Activated naive CD4-positive, alpha-beta T cell treated with Interleukin-2 at 50 U/mL for 16 hours (primary cell): Measurements from ENCODE around the gene NFKBIE.

Experiments used
- DNase-seq: peaks from one replicate; pipeline ENCODE4 v3.0.0-alpha.2; 2020

NFKBIE gene

DNA sequence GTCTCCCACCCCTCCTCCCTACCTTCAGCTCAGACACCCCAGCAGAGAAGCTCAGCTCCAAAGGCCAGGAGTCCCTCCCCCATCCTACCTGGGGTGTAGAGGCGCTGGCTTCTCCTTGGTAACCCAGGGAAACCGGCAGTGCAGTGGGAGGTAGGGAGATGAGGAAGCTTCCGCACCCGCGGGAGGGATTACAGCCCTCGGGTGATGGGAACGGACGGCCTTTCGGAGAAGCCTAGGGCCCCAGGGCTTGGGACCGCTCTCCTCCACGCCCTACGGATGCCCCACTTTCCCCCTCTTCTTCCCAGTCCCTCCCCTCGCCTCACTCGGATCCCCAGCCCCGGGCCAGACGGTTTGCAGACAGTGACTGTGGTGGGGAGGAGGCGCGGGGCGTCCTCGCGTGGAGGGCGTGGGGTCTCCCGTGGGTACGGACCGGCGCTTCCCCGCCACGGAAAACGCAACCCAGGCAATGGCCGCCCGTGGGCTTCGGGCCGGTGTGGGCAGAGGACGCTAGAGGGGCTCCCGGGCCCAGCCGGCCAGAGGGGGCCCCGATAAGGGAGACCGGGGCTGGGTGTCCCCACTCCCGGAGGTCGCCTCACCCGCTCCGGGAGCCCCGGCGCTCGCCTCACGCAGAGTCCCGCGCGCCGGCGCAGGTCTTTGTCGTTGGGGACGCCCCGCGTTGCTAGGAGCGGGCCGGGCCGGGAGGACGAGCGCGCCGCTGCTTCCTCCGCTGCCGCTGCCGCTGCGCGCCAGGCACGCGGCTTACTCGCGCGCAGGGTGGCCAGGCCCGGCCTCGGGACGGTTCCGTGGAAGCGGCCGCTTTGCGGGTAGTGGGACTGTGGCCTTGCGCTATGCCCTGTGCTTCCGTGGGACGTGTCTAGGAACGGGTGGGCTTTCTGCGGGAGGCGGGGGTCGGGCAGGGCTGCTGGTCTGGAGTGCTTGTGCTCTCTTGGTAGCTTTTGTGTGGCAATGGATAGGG is 32.0 kb upstream of the NFKBIE start:
- DNase-seq: peak; percentile 44

DNA sequence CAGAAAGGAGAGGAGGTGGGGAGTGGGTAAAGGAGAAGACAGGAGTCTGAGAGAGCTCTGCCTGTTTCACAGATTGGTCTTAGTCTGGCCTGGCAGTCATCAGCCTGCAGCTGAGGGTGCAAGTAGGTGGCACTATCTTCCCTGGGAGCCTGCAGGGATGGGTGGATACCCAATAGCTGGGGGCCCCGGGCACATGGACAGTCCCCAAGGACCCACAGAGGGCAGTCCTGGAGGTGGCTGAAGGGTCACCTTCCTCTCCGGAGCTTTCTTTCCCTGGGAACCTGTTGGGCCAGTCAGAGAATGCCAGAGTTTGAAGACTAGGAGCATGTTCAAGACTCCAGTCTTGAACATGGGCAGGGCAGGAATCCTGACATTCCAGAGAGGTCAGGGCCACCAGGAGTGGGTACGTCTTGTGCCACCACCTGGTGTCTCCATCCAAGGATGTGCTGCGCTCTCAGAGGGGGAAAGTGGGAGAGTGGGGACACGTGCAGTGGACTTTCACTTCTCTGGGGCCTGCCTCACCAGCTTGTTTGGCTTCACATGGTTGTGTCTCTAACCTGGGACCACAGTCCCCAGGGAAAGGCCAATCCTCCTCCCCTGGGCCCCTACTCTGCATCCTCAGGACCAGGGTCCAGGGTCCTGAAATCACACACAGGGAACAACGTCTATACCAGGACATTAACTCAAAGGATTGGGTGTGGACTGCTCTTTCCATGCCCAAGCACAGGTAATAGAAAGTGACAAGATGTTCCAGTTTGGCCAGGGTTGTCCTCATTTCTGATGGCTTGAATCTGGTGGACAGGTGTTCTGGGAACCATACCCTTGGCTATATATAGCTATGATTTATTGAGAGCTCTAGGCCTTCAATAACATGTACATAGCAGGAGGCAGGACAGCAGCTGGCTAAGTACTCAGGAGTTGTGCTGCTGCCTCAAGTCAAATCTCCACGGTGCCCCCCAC is 29.8 kb upstream of the NFKBIE start:
- DNase-seq: no peak

DNA sequence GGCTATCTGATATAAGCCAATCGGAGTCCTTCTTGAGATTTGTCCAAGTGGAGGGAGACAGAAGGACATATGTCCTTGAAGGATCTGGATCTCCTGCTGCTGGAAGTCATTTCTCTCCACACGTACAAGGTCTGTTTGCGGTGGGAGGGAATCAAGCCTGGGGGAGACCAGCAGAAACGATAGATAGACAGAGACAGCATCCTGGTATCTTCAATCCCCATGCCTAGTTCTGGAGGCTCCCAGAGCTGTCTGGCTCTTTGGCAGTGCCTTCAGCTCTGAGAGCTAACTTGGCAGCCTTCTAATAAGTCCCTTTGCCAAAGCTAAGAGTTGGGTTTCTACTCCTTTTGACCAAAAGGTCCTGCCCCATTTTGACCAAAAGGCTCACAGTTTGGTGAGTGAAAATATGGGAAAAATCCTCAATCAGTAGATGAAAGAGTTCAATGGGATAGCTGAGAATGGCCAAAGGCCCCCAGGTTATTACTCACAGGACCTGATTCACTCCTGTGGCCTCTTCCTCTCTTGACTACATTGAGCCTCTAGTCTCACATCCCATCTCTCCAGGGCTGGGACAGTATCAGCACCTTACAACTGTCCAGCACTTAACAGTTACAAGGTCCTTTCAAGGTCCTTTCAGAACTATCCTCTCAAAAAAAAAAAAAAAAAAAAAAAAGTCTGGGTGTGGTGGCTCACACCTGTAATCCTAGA is 27.5 kb upstream of the NFKBIE start:
- no peak for DNase-seq

DNA sequence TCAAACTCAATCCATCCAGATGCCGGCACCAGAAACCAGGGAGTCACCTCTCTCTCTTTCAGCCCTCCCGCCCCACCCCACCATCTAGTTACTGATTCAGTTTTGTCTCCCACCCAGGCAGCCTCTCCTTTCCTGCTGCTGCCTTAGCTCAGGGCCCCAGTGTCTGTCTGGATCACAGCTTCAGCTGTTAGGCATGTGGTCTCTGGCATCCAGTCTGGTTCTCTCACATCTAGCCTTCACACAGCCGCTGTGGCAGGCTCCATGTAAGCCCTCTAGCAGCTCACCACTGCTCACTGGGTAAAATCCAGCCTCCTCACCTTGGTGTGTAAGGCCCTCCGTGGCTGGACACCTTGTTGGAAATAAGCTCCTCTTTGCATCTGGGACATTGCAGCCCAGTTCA is 26.5 kb upstream of the NFKBIE start:
- DNase-seq: no peak

DNA sequence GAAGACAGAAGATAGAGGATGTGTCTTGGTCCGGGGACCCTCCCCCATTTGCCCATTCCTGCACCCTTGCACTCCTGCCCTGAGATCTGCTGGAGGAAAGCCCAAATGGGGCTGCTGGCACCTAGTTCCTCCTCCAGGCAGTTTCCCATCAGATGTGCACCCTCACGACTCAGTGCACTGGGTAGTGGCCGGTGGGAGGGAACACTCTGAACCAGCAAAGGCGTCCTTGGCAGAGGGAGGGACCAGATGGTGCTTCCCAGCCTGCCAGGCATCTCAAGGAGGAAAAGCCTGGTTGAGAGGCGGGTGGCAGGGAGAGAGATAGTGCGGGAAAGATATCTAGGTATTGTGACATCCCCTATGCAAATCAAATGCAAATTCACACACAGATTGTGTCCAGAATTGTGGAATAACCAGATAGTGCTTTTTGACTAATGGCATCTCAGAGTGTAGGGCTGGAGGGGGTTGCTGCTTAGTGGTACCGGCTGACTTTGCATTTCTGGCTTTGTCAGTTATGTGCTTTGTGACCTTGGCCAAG is 24.4 kb upstream of the NFKBIE start:
- DNase-seq: no peak

DNA sequence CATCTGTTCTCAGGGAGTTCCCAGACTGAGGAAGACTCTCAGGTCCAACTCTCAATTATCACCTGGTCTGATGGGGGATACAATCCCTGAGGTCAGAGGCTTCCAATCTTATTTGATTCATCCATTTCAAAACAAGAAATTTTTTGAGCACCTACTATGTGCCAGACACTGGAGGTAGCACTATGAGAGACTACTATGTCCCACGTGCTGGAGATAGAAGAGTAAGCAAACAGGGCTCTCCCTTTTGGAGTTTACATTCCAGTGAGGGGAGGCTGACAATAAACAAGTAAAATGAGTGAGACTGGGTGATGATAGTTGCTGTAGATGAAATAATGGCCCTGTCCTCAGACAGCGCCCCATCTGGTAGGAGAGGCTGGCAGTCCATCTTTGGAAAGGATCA is 21.4 kb upstream of the NFKBIE start:
- DNase-seq: no peak

DNA sequence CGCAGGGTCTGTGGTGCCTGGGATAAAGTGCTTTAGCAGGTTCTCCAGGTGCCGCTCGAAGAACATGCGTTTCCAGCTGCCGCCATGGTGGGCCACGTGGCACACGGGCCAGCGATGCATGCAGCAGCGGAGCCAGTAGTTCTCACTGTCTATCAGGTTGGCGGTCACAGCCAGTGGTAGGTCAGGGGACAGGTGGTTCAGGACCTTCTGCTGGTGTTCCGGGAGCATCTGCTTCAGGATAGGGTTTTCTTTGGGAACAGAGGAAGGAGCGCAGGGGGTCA is 20.9 kb upstream of the NFKBIE start:
- no peak for DNase-seq

DNA sequence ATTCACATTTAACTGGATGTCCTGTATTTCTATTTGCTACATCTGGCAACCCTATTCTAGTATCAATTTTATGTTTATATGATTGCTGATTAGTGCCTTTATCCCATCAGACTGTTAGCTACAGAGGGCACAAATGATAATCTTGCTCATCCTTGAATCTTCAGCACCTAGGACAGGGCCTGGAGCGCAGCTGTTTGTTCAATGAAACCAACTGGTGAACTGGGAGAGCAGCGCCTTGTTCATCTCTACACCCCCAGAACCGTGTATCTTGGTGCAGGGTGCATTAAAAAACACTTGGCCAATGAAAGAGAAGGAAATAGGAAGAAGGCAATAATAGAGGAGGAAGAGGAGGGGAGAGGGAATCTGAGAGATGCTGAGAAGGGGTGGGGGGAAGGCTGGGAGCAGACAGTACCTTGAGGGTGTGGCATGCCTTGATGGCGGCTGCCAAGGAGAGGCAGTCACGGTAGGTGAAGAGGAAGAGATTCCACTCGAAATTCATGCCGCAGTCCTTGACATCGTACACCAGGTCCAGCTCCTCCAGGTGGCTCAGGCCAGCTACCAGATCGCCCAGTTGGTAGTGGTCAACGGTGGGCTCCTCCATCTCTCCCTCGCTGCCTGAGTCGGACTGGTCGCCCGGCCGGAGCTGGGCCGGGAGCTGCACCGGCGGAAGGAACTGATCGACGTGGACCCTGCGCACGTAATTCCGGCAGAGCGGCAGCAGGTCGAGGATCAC is 20.4 kb upstream of the NFKBIE start:
- DNase-seq: no peak

DNA sequence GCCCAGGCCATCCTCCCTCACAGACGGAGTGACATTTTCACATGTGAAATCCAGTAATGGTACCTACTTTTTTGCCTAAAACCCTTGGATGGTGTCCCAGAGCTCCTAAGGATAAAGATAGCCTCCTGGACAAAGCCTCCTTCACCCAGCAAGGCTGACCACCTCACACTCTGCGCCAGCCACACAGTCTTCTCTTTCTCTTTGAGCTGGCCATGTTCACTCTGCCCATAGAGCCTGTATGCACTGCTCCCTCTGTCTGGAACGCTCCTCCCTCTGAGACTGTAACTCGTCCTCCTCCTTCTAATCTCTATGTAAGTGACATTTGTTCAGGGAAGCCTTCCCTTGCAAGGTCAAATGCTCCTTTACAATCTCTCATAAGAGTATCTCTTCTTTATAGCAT is 19.5 kb upstream of the NFKBIE start:
- no peak for DNase-seq

DNA sequence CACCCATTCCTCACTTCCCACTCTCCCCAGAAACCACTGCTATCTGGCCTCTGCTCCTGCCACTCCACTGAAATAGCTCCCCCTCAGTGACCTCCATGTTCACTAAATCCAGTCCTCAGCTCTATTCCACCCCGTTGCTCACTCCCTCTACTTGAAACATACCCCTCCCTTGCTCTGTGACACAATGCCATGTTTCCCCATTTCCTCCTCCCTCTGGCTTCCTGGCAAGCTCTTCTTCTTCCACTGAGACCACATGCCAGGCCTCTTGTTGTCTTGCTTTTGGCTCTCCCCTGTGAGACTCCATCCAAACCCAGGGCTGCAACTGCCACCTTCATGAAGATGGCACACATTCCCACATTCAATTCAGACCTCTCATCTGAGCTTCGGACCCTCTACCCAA is 18.8 kb upstream of the NFKBIE start:
- no peak for DNase-seq

DNA sequence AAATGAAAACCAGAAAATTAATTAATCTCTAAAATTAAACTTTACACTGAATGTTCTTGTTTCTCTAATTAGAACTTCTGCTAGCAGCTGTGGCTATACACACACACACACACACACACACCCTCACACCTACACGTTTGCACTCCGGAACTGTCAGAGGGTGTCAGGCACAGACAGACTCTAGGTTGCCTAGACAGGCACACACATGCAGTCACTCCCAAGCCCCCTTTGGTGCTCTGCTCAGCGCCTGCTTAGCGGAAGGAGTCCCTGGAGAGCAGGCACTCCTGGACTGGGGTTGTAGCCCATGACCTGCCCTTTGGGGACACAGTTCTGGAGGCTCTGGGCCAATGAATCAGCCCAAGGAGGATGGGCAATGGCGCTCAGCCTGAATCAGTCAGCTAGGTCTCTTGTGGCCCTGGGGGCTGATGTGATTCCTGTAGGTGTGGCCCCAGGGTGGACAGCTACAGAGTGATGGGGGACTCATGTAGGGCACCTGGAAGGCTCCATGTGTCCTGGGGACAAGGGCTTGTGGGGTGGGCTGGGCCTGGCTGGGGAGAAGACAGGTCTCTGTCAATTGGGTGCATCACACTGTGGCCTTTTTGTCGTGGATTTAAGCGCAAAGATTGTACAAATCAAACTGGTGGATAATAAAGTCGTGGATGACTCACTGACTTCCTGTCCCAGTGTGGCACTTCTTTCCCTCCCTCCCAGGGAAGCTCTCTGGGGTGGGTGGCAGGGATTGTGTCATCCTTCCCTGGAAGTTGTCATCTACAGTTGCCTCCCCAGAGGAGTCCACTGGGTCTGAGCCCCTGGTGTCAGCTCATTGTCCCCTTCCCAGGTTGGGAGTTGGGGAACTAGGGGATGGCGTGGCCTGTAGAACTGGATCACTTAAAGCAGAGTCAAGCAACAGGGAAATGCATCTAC is 13.7 kb upstream of the NFKBIE start:
- DNase-seq: no peak

DNA sequence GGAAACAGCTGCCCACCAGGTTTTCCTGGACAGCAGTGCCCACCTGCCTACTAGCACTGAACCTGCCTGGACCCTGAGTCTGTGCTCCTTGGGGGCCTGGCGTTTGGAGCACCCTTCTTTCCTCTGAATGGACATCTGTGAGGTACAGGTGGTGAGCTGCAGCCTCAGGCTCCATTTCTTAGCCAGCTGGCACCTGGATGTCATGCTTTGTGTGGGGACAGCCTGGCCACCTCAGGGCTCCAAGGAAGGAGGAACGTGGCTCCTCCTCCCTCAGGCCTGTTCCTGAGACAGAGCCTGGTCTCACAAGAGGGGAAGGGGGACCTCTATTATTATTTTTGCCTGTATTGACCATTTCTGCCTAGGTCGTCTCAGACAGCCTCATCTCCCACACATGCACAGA is 13.0 kb upstream of the NFKBIE start:
- DNase-seq: no peak

DNA sequence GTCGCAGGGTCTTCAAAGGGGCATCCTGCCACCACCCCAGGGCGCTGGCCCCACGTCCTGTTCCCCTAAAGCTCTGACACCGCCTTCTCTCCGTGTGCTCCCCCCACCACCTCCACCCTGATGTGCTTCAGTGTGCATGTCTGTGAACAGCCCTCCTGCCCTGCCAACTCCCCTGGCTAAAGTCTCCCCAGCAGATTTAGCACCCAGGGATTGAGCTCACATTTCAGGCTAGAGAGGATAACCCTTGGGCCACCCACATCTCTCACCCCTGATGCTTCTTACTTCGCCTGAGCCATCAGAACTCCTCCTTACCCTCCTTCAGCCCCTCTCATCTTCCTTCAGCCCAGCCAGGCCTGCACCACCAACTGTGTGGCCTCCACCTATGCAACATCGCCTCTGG is 12.4 kb upstream of the NFKBIE start:
- no peak for DNase-seq

DNA sequence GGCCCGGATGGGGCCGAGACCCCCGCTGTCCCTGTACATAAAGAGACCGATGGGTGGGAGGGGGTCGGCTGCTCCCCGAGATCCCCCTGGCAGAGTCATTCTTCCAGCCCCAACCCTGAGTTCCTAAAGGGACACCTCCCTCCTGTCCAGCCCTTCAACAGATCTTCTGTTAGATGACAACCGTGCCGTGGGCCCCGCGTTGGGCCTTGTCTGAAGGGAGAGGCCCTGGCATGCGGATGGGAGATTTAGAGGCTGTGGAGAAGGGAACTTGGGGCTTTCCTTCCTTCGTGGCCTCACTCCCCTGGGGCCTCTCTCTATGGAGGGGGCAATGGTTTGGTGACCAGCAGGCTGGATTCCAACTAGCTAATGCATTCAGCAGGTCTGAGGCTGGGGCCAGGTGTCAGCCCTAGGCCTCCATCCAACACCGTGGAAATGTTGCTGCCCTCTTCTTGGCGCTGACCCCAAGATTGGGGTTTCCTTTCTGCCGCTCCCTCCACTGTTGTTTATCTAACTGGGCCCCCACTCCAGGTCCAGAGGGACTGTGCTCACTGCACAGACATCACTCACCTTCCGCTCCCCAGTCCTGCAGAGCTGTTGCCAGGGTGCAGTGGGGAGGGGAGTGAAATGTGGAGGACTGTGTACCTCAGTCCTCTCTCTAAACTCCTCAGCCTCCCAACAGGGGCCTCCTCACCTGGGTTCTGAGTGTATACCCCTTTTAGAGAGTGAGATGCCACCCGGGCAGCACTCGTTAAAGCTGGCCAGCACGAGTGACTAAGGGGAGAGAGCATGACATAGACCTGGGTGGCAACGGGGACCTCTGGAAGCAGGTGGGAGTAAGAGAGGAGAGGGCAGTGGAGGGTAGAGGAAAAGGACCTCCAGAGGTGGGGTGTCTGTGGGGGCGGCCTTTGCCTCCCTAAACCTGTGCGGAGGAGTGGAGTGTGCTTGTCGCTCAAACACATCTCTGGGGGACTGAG is 11.6 kb upstream of the NFKBIE start:
- no peak for DNase-seq

DNA sequence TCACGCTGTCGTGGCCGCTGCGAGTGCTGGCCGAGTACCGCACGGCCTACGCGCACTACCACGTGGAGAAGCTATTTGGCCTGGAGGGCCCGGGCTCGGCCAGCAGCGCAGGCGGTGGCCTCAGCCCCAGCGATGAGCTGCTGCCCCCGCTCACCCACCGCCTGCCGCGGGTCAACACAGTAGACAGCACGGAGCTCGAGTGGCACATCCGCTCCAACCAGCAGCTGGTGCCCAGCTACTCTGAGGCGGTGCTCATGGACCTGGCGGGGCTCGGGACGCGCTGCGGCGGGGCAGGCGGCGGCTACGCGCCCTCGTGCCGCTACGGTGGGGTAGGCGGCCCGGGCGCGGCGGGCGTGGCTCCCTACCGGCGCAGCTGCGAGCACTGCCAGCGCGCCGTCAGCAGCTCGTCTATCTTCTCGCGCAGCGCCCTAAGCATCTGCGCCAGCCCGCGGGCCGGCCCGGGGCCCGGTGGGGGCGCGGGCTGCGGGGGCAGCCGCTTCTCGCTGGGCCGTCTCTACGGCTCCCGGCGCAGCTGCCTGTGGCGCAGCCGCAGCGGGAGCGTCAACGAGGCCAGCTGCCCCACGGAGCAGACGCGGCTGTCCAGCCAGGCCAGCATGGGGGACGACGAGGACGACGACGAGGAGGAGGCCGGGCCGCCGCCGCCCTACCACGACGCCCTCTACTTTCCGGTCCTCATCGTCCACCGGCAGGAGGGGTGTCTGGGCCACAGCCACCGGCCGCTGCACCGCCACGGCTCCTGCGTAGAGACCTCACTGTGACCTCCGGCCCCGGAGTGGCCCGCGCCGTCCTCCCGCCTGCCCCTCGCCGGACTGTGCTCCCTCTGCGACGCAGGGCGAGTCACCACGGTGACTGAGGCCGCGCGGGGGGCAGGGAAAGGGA is 10.6 kb upstream of the NFKBIE start:
- DNase-seq: peak; percentile 34

DNA sequence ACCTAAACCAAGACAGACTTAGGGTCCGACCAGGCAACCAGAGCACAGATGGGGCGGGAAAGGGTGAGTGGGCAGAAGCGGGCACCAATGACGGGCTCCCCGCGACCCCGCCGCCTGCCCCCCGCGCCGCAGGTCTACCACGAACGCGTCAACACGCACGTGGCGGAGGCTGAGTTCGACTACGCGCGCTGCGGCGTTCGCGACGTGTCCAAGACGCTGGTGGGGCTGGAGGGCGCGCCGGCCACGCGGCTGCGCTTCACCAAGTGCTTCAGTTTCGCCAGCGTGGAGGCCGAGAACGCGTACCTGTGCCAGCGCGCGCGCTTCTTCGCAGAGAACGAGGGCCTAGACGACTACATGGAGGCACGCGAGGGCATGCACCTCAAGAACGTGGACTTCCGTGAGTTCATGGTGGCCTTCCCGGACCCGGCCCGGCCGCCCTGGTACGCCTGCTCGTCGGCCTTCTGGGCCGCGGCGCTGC is 10.0 kb upstream of the NFKBIE start:
- no peak for DNase-seq

DNA sequence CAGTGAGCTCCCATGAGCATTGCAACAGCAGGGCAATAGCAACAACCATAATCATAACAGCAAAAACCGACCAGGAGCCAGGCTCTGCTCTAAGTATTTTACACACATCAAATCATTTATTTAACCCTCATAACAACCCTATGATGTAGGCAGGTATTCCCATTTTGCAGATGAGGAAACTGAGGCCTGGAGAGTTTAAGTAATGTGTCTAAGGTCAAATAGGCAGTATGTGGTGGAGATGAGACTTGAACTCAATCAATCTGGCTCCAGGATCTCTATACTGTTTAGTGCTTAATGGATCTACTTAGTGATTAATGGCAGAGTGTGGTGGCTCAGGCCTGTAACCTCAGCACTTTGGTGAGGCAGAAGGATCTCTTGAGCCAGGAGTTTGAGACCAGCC is 8.3 kb upstream of the NFKBIE start:
- no peak for DNase-seq

DNA sequence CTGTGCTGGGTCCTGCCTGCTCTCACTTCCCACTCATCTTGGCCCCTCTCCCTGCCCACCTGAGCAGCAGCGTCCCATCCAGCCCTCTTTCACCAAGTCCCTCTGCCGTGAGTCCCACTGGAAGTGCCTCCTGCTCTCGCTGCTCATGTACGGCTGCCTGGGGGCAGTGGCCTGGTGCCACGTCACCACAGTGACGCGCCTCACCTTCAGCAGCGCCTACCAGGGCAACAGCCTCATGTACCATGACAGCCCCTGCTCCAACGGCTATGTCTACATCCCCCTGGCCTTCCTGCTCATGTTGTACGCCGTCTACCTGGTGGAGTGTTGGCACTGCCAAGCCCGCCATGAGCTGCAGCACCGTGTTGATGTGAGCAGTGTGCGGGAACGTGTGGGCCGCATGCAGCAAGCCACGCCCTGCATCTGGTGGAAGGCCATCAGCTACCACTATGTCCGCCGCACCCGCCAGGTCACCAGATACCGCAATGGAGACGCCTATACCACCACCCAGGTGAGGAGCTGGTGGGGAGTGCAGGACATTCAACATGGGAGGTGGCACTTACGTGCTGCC is 7.7 kb upstream of the NFKBIE start:
- no peak for DNase-seq
